ENCODE data around the gene PRSS57.

PRSS57 gene

GRCh38 chr19:695352-695949, at the start of gene PRSS57:
Gene PRSS57 (minus strand): TSS chr19:695452. CDS start chr19:695430, 22 bp downstream.
- TF ChIP-seq, protein P1, sequence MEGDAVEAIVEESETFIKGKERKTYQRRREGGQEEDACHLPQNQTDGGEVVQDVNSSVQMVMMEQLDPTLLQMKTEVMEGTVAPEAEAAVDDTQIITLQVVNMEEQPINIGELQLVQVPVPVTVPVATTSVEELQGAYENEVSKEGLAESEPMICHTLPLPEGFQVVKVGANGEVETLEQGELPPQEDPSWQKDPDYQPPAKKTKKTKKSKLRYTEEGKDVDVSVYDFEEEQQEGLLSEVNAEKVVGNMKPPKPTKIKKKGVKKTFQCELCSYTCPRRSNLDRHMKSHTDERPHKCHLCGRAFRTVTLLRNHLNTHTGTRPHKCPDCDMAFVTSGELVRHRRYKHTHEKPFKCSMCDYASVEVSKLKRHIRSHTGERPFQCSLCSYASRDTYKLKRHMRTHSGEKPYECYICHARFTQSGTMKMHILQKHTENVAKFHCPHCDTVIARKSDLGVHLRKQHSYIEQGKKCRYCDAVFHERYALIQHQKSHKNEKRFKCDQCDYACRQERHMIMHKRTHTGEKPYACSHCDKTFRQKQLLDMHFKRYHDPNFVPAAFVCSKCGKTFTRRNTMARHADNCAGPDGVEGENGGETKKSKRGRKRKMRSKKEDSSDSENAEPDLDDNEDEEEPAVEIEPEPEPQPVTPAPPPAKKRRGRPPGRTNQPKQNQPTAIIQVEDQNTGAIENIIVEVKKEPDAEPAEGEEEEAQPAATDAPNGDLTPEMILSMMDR (IDR thresholded peaks at IDR 0.05): no peak

DNA sequence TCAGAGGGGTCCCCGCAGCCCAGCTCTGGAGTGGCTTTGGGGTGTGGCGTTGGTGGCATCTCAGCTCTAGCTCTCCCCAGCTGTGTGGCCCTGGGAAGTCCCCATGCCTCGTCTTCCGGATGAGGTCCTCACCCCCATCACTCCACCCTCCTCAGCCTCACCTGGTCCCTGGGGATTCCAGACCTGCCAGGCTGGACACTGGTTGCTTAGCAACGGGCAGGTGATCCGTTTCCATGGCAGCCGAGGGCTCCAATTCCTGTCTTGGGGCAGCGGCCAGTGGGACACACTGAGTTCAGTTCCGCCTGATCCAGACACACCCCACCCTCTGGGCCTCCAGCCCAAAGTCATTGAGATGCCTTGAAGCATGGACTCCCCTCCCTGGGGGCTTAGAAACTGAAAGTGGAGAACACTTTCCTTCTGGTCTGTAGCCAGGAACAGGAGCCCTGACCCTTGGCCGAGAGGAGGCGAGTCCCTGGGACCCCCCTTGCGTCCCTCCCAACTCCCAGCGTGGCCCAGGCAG, 48.0 kb upstream of the PRSS57 start:
- TF ChIP-seq, protein P1 (IDR thresholded peaks at IDR 0.05): no peak

GRCh38 chr19:742540-743075, 47.4 kb upstream of the PRSS57 start:
- TF ChIP-seq, protein P1 (IDR thresholded peaks at IDR 0.05): no peak

DNA sequence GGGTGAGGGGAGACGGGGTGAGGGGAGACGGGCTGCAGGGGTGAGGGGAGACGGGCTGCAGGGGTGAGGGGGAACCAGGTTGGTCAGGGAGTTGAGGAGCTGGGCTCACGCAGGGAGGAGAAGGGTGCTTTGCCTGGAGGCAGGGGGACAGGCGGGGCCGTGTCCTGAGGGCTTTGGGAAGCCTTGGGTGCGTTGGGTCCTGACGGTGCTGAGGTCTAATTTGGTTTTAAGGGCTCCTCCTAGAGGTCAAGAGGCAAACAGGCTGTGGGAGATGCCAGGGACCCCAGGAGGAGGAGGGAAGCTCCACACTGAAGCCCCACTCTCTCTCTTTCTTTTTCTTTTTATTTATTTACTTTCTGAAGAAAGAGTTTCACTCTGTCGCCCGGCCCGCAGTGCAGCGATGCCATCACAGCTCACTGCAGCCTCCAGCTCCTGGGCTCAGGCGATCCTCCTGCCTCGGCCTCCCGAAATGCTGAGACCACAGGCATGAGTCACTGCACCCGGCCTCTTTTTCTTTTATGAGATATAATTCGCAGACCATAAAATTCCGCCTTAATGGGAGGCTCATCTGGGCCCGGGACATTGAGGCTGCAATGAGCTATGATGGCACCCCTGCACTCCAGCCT, 46.4 kb upstream of the PRSS57 start:
- TF ChIP-seq, protein P1 (IDR thresholded peaks at IDR 0.05): no peak

DNA sequence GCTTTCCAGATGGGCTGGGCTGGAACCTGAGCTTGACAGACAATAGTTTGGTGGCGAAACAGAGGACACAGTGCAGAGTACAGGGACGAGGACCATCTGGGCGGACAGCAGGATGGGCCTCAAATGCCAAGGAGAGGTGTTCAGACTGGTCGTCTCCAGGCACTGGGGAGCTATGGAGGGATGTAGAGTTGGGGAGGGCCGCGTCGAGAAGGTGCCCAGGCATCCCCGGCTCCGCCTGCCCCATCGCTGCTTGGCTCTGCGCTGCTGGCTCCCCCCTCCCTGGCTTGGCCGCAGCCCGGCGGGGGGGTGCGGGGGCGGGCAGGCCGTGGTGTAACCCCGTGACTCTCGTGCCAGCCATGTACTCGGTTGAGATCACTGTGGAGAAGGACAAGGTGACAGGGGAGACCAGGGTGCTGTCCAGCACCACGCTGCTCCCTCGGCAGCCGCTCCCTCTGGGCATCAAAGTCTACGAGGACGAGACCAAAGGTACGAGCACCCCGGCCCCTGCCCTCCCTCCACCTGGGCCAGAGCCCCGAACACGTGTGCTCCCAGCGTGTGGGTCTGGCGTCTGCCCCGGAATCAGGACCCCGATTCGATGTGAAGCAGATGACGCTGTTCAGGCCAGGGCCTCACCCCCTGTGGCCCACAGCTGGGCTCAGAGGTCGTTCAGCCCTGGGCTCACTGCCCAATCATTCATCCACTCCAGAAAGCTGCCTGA, 44.9 kb upstream of the PRSS57 start:
- TF ChIP-seq, protein P1 (IDR thresholded peaks at IDR 0.05): no peak

GRCh38 chr19:738509-739128, 43.4 kb upstream of the PRSS57 start:
- TF ChIP-seq, protein P1 (IDR thresholded peaks at IDR 0.05): no peak

DNA sequence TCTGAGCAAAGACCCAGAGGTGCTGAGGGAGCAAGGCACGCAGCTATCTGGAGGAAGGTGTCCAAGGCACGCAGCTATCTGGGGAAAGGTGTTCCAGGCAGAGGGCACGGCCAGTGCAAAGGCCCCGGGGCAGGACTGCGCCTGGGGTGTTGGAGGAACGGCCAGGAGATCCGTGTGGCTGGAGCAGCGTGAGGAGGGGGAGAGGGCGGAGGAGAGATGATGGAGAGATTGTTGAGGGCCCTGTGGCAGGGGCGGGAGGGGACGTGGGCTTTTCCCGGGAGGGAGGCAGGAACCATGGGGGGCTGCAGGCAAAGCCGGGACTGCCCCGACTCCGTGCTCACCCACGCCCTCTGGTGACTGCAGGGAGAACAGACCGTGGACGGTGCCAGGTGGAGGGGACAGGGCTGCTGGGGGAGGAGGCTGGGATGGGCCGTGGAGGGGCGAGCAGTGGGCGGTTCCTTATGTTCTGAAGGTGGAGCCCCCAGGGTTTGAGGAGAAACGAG, 42.4 kb upstream of the PRSS57 start:
- TF ChIP-seq, protein P1 (IDR thresholded peaks at IDR 0.05): peak; percentile 39
